Adrenal gland (tissue), 5 donors: ENCODE data around the gene SCFD1.

Source experiments
- CTCF ChIP-seq, 6 experiments: fragments of 450-650 bp in 4 of 6; fragments of 200-600 bp in 2 of 6; sonication (generic) in 1 of 6; IDR thresholded peaks; 1 replicate in 5 of 6; 2 replicates in 1 of 6; pipeline versions ENCODE4 v1.5.1 to v1.8.0; 2016 to 2021; ENCODE audit warnings: antibody characterized with exemption in 6 of 6, mild to moderate bottlenecking in 2 of 6, moderate library complexity in 1 of 6
- POLR2A ChIP-seq, 2 donors: fragments of 450-650 bp; IDR thresholded peaks; one replicate each; pipeline ENCODE4 v1.6.1; 2017; ENCODE audit warnings: antibody characterized with exemption in 2 of 2, mild to moderate bottlenecking in 2 of 2, moderate library complexity in 1 of 2
- donor health status: DM: no; HTN: no; CAD: no.

- TF ChIP-seq POLR2A (IDR thresholded peaks at IDR 0.05) (no peak), CTCF (IDR thresholded peaks at IDR 0.05) (no peak)
Measured at GRCh38 chr14:30706704-30707103, 84.6 kb downstream of the SCFD1 start.
